GM06990 (cell line): ENCODE measurements around the gene GPR61.
A peak's percentile ranks its signal among the peaks of the same experiment; 100 is the strongest.

Experiments
- DNase-seq: peaks from one replicate; pipeline ENCODE4 v3.0.0-alpha.2; 2011; ENCODE audit not compliant: insufficient read length; ENCODE audit errors: extremely low read depth
- H3K27me3 ChIP-seq: replicated peaks from 2 replicates; pipeline ENCODE4 v1.6.0; 2011; ENCODE audit warnings: low read length; ENCODE audit not compliant: control insufficient read depth, insufficient read depth
- H3K36me3 ChIP-seq: 2 replicates; pipeline ENCODE4 v1.5.1; 2011; ENCODE audit warnings: low read length; ENCODE audit not compliant: control insufficient read depth, insufficient read depth
- H3K4me3 ChIP-seq: replicated peaks from 2 replicates; pipeline ENCODE4 v1.5.1; 2011; ENCODE audit warnings: low read depth, mild to moderate bottlenecking, control low read depth, low read length
- CTCF ChIP-seq: IDR thresholded peaks from 2 replicates; pipeline ENCODE4 v1.5.1; 2011; ENCODE audit warnings: low read length, control low read depth, mild to moderate bottlenecking, inconsistent platforms; ENCODE audit not compliant: insufficient read depth, poor library complexity, severe bottlenecking

GPR61 gene

GRCh38 chr1:109529881-109530456 lies 9.7 kb upstream of the GPR61 start:
- Histone ChIP-seq H3K36me3 (no peaks in the 10 kb centered on the region), H3K27me3 (no peaks in the 10 kb centered on the region), H3K4me3 (no peak overlapping the region)
- TF ChIP-seq CTCF, result no peak
- no peak for DNase-seq

GRCh38 chr1:109530457-109531087 lies 9.1 kb upstream of the GPR61 start:
- H3K36me3 ChIP-seq, result no peaks in the 10 kb centered on the region
- no peak for DNase-seq

DNA sequence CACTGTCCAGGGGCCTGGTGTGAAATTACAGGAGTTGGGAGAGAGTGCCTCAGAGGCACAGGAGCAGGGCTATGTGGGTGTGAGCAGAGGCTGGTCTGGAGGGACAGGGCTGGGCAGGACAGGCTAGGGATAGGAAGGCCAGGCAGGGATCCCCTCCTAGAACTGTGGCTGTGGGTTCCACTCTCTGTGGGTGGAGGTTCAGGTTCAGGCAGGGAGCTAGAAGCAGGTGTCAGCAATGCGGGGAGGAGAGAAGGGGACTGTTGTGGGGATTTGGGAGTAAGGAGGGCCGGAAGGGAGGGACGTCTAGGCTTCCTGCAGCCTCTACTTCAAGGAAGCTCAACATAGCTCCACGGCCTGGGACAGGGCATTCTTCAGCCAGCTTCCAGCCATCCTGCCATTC lies 8.3 kb upstream of the GPR61 start:
- Histone ChIP-seq H3K27me3 (no peaks in the 10 kb centered on the region), H3K36me3 (no peaks in the 10 kb centered on the region), H3K4me3 (no peak overlapping the region)
- DNase-seq, result no peak
- no peak for TF ChIP-seq CTCF

More at GRCh38 chr1:109530457-109531087, 9.1 kb upstream of the GPR61 start:
- Histone ChIP-seq H3K4me3 (no peak overlapping the region), H3K27me3 (no peaks in the 10 kb centered on the region)
- no peak for TF ChIP-seq CTCF

- H3K27me3 ChIP-seq, result no peaks in the 10 kb centered on the region
- H3K4me3 ChIP-seq, result no peak overlapping the region
- no peak for DNase-seq
- no peak for TF ChIP-seq CTCF
- H3K36me3 ChIP-seq, result no peaks in the 10 kb centered on the region
These were observed 7.8 kb upstream of the GPR61 start for GRCh38 chr1:109531826-109532364.

DNA sequence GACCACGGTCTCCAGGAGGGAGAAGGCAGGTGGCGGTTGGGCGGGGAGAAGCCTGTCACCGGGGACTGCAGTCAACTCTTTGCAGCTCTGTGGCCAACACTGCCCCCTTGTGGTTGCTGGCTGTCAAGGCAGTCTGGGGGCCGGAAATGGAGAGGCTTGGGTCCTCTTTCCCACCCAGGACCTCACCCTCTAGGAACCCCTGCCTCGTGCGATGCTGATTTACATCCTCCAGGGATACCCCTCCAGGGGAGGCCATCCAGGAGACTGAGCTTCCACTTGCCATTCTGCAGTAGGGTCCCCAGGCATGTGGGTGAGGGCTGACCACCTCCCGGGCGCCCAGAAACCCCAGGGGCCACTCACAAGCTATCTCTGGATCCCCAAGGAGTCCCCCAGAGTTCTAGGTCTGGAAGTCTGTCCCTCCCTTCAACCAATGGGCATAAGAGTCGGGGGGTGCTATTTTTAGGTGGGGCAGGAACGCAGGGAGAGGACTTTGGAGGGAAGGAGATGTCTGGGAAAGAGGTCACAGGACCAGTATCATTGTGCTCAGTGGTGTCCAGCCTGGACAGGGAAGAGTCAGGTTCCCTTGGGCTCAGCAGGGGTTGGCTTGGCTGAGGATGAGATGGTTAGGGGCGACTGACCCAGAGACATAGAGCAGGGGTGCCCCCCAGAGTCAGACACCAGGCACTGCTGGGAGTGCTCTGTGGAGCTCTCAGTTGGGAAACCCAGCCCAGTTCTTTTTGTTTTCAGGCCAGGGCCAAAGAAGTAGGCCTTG lies 7.1 kb upstream of the GPR61 start:
- TF ChIP-seq CTCF, result peak; percentile 97
- Histone ChIP-seq H3K4me3 (peak overlapping the region; percentile 49), H3K36me3 (no peaks in the 10 kb centered on the region), H3K27me3 (no peaks in the 10 kb centered on the region)
- DNase-seq, result peak; percentile 70
